22Rv1 (cell line): ENCODE results near the gene GSK3B.

Experiments
- ZFX ChIP-seq: fragments of 450-650 bp; IDR thresholded peaks from 2 replicates; pipeline ENCODE4 v1.6.1; 2017; ENCODE audit warnings: antibody characterized with exemption, borderline replicate concordance
- TF ChIP-seq, protein P1 (sequence below): fragments of 450-650 bp; IDR thresholded peaks from 2 replicates; pipeline ENCODE4 v1.5.1; 2017; ENCODE audit warnings: mild to moderate bottlenecking

DNA sequence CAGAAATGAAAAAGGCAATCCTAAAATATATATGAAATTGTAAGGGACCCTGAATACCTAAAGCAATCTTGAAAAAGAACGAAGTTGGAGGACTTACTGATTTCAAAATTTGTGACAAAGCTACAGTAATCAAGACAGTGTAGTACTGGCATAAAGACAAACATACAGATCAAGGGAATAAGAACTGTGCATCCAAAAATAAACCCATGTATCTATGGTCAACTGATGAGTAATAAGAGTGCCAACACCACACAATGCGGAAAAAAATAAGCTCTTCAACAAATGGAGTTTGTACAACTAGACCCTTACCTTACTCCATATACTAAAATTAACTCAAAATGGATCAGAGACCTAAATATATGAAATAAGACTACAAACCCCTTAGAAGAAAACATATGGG lies 29.6 kb downstream of the GSK3B start:
- TF ChIP-seq, protein P1, sequence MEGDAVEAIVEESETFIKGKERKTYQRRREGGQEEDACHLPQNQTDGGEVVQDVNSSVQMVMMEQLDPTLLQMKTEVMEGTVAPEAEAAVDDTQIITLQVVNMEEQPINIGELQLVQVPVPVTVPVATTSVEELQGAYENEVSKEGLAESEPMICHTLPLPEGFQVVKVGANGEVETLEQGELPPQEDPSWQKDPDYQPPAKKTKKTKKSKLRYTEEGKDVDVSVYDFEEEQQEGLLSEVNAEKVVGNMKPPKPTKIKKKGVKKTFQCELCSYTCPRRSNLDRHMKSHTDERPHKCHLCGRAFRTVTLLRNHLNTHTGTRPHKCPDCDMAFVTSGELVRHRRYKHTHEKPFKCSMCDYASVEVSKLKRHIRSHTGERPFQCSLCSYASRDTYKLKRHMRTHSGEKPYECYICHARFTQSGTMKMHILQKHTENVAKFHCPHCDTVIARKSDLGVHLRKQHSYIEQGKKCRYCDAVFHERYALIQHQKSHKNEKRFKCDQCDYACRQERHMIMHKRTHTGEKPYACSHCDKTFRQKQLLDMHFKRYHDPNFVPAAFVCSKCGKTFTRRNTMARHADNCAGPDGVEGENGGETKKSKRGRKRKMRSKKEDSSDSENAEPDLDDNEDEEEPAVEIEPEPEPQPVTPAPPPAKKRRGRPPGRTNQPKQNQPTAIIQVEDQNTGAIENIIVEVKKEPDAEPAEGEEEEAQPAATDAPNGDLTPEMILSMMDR = no peak
- no peak for TF ChIP-seq ZFX
